UCSD-AML1 (cell line): Measurements from ENCODE around the gene LBX1.
"Not testable (repeated sequence)": the region's sequence is repeated elsewhere in the genome, so short reads cannot be mapped to it uniquely, and the experiment has no call there.

Experiments used
- DNase-seq: peaks from one replicate; lab custom pipeline; 2025; ENCODE audit not compliant: unreplicated experiment; lab: John Stamatoyannopoulos, UW

LBX1 gene

DNA sequence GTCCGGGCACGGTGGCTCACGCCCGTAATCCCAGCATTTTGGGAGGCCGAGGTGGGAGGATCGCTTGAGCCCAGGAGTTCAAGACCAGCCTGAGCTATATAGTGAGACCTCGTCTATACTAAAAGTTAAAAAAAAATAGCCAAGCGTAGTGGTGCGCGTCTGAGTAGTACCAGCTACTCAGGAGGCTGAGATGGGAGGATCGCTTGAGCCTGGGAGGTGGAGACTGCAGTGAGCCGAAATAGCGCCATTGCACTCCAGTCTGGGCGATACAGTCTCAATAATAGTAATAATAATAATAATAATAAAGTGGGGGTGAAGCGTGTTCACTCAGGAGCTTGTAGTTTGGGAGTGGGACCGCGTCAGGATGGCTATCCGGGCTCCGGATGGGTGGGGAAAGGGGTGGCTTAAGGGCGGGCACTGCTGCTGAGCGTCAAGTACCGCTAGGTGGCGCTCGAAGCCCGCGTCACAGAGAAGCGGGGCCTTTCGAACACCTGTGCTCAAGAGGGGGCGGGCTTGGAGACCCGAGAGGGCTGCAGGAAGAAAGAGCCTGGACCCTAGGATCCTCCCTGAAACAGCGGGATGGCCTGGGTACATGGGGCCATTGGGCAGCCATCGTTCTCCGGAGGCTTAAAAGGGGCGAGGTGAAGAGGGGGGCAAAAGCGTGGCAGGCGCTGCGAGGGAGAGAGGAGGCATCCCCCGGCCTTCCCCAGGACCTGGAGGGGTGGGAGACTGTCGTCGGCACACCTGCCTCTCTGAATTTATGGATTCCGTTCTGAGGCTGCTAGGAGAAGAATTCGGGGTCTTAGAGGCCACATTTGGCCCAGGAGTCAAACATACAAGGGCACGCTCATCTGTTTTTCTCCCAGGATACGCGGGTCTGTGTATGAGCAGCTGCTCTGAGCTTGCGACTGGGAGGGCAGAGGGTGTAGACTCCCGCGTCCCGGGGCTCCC lies 14.5 kb downstream of the LBX1 start:
- DNase-seq, result peak; percentile 63

DNA sequence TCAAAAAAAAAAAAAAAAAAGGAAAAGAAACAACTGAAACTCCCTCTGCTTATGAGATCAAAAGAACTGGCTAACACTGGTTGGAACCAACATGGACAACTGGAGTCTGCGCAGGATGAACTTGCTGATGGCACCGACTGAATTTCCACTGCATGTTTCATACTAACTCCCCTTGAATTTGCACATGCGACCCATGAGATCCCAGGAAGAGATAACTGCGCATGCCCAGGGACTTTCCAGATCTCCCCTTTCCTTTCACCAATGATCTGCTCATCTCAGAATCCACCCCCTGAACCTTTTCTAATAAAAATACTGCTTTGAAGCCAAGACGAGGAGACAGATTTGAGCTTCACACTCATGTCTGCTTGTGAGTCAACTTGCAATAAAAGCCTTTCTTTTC lies 20.7 kb downstream of the LBX1 start:
- no peak for DNase-seq

DNA sequence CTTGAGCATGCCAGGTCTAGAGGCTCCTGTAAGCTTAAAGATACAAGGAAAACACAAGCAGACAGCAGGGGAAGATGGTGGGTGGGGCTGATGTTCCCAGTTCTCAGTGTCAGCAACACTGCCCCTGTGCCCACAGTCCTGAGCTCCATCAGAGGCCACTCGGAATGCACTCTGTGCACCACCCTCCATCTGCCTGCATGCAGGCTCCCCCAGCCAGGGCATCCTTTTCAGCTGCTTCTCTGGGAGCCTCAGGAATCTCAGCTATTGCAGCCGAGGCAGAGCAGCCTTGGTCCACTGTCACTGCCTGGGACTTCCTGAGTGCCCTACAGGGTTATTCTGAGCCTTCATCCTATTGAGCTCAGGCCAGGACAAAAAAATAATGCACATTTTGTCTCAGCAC lies 22.2 kb downstream of the LBX1 start:
- no peak for DNase-seq

DNA sequence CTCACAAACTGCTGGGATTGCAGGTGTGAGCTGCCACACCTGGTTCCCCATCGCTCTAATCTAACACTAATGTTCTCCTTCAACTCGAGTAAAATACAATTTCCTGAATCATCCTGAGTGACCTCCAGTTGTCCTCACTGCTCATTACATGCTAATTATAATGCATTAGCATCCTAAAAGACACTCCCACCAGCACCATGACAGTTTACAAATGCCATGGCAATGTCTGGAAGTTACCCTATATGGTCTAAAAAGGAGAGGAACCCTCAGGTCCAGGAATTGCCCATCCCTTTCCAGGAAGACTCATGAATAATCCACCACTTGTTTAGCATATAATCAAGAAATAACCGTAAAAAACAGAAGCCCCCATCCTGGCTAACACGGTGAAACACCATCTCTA lies 26.6 kb downstream of the LBX1 start:
- not testable (repeated sequence) for DNase-seq

DNA sequence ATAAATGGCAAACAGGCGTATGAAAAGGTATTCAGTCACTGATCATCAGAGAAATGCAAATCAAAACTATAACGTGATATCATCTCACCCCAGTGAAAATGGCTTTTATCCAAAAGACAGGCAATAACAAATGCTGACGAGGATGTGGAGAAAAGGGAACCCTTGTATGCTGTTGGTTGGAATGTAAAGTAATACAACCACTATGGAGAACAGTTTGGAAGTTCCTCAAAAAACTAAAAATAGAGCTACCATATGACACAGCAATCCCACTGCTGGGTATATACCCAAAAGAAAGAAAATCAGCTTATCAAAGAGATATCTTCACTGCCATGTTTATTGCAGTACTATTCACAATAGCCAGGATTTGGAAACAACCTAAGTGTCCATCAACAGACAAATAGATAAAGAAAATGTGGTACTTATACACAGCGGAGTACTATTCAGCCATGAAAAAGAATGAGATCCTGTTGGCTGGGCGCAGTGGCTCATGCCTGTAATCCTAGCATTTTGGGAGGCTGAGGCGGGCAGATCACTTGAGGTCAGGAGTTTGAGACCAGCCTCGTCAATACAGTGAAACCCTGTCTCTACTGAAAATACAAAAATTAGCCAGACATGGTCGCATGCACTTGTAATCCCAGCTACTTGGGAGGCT lies 30.8 kb downstream of the LBX1 start:
- not testable (repeated sequence) for DNase-seq

DNA sequence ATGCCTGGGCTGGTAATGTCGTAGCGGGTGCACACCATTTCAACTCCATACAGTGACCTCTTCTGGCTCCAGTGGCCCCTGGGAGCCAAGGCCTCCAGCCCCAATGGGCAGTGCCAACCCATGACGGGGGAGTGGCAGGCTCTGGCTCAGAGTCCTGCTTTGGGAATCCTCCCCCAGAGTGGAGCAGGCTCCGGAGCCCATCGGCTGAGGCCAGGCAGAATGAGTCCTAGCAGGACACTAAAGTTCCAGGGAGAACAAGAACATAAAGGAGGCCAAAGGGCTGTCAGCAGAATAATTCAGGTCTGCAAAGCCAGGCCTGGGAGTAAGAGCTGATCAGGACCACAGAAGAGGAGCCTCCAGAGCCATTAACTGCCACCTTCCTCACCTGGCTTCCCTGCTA lies 33.3 kb downstream of the LBX1 start:
- DNase-seq, result no peak

DNA sequence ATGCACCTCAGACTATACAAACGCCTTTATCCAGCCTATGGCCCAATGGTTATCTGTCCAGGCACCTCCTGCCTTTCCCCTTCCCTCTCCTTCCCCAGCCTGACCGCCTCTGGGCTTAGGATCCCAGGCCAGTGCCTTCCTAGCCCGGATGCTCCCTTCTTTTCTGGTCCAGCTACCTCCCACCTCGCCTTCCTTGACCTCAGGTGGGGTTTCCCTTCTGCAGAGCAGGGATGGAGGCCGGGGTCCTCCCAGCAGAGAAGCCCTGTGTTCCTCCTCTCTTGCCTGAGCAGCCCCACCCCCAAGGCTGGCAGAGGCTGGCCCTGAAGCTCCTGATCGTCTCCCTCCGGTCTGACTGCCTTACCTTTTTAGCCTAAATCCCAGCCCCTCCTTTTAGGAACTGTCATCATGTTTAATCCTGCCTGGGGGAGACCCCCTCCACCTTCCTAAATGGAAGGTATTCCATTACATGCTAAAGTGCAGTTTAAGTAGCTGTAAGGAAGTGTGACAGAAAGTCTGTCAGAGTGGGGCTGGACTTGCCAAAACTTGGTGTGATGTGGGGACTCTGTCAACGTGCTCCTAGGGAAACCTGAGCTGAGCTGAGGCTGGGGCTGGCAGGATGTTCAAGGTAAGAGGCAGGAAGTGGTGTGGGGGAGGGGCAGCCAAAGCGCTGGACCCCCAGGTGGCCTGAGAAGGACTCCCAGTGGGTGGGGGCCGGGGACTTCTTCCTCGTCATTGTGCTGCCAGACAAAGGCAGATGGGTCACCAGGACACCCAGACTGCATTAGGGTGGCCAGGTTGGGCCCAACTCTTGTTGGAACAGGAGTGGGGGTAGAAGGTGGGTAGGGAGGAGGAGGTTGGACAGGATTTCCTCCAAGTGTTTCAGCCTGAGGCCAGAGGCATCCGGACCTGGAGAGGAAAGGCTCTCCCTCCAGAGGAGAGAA lies 39.5 kb downstream of the LBX1 start:
- DNase-seq, result peak; percentile 61

DNA sequence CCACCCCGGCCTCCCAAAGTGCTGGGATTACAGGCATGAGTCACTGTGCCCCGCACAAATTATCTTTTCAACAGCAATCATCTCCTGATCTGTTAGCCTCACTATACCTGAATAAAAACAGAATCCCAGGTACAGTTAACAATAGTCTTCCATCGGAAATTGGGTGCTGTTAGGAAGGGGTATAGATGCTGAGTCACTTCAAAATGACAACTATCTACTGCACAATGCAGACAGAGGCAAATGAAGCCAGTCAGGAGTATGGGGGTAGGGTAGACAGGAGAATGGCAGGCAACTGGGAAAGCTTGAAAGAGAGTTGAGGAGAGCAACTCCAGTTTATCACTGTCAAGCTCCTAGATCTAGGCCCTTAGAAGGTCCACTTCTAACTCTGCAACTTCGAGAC lies 40.3 kb downstream of the LBX1 start:
- DNase-seq, result no peak

DNA sequence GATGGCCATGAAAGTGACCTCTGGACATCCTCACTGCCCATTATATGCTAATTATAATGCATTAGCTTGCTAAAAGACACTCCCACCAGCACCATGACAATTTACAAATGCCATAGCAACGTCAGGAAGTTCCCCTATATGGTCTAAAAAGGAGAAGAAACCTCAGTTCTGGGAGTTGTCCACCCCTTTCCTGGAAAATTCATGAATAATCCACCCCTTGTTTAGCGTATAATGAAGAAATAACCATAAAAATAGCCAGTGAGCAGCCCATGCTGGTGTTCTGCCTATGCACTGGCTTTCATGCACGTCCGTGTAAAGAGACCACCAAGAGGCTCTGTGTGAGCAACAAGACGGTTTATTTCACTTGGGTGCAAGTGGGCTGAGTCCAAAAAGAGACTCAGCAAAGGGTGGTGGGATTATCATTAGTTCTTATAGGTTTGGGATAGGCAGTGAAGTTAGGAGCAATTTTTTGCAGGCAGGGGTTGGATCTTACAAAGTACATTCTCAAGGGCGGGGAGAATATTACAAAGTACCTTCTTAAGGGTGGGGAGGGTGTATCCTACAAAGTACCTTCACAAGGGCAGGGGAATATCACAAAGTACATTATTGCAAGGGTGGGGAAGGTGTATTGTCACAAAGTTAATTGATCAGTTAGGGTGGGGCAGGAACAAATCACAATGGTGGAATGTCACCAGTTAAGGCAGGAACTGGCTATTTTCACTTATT lies 45.6 kb downstream of the LBX1 start:
- DNase-seq, result no peak

DNA sequence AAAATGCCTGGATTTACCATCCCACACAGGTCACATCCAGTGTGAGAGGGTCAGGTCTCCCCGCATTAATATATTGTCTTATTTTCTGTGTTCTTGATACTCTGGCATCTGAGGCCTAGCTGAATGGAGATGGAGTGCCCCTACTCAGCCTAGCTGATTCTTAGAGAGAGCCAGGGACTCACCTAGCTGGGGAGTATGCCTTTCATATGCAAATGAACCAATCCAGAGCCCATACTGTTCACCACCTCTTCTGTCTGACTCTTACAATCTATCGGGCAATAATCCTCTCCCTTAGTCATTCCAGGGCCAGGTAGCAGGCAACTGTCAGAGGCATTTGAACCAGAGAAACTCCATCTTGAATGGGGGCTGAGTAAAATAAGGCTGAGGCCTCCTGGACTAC lies 46.3 kb downstream of the LBX1 start:
- DNase-seq, result no peak
